Spinal cord (tissue), 10 donors: ENCODE data around the gene ADCY7. TPM values are rescaled to one million over a fixed set of nuclear protein-coding genes. Genes with fewer than 3 reads are reported as not detected.

Experiments used
- DNase-seq, 6 donors: peaks; one replicate each; pipeline versions ENCODE4 v3.0.0 to v3.0.0-alpha.2; 2013 to 2015; ENCODE audit warnings: low spot score in 6 of 6, low read depth in 4 of 6
- H3K27ac ChIP-seq: one replicate; pipeline ENCODE4 v1.5.1; 2013; ENCODE audit warnings: low read depth, low read length, control low read depth
- H3K27me3 ChIP-seq: one replicate; pipeline ENCODE4 v1.6.1; 2013; ENCODE audit warnings: low read length; ENCODE audit not compliant: control insufficient read depth, insufficient read depth
- H3K36me3 ChIP-seq: one replicate; pipeline ENCODE4 v1.6.1; 2013; ENCODE audit warnings: low read length; ENCODE audit not compliant: control insufficient read depth, insufficient read depth
- H3K4me1 ChIP-seq: one replicate; pipeline ENCODE4 v1.6.1; 2013; ENCODE audit warnings: low read length; ENCODE audit not compliant: control insufficient read depth, insufficient read depth
- H3K4me3 ChIP-seq: one replicate; pipeline ENCODE4 v1.5.1; 2013; ENCODE audit warnings: low read depth, low read length, control low read depth
- H3K9me3 ChIP-seq: one replicate; pipeline ENCODE4 v1.6.1; 2013; ENCODE audit warnings: low read length; ENCODE audit not compliant: control insufficient read depth, insufficient read depth
- WGBS: methylation state at CpG from one replicate; pipeline ENCODE4 v1.1.5; 2013; ENCODE audit warnings: missing lambda C conversion rate; ENCODE audit not compliant: insufficient coverage; 5-methylcytosine and 5-hydroxymethylcytosine counted together
- polyA plus RNA-seq, 2 donors: library from polyadenylated mRNA; unstranded; fragments of 120-200 nt; gene quantifications; one replicate each; pipeline ENCODE4 v1.2.1, GENCODE V29; 2013; ENCODE audit not compliant: insufficient read length in 2 of 2
- total RNA-seq, 2 donors: library from RNA; depleted of rRNA in 1 of 2; stranded (reverse); fragments of 120-200 nt in 1 of 2; fragments of >200 nt in 1 of 2; gene quantifications; one replicate each; pipeline versions ENCODE4 v1.2.3 to v1.2.4, GENCODE V29; 2013 to 2014
- donor health status: healthy.

The ADCY7 gene
- total and polyA plus RNA-seq, 4 donors: 12.4 to 26.0 (median 16.3) TPM

- Histone ChIP-seq H3K4me1 (peaks cover 8% of the 10 kb centered on the region), H3K27ac (no peak overlapping the region)
- WGBS: 49% methylated on average over 2 of the region's 2 CpGs
Observed at GRCh38 chr16:50279504-50279865, 13.1 kb downstream of the ADCY7 start.

DNA sequence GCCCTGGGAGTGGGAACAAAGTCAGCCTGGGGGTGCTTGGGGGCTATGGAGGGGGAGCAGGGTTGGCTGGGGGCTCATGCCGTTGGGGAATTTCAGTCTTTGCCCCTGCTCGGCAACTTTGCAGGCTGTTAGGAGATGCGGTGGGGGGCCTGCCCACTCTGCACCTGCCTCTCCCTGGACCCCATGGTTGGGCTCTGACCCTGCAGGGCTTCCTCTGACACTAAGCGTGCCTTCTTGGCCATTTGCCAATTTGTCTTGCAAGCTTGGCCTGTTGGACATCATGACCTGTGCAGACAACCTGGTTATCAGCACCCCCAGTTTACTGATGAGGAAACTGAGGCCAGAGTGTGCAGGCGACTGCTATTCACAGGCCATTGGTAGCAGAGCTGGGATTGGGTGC is 14.6 kb downstream of the ADCY7 start:
- Histone ChIP-seq H3K4me3 (no peak overlapping the region), H3K27me3 (no peaks in the 10 kb centered on the region), H3K36me3 (peaks cover 2% of the 10 kb centered on the region), H3K9me3 (no peaks in the 10 kb centered on the region), H3K4me1 (peaks cover 13% of the 10 kb centered on the region), H3K27ac (no peak overlapping the region)
- no peak for DNase-seq
- 98% methylated on average over 4 of the region's 5 CpGs for WGBS

More at GRCh38 chr16:50279504-50279865, 13.1 kb downstream of the ADCY7 start:
- DNase-seq: no peak
- H3K9me3 ChIP-seq: no peaks in the 10 kb centered on the region
- H3K27me3 ChIP-seq: no peaks in the 10 kb centered on the region
- peaks cover 2% of the 10 kb centered on the region for H3K36me3 ChIP-seq
- no peak overlapping the region for H3K4me3 ChIP-seq

DNA sequence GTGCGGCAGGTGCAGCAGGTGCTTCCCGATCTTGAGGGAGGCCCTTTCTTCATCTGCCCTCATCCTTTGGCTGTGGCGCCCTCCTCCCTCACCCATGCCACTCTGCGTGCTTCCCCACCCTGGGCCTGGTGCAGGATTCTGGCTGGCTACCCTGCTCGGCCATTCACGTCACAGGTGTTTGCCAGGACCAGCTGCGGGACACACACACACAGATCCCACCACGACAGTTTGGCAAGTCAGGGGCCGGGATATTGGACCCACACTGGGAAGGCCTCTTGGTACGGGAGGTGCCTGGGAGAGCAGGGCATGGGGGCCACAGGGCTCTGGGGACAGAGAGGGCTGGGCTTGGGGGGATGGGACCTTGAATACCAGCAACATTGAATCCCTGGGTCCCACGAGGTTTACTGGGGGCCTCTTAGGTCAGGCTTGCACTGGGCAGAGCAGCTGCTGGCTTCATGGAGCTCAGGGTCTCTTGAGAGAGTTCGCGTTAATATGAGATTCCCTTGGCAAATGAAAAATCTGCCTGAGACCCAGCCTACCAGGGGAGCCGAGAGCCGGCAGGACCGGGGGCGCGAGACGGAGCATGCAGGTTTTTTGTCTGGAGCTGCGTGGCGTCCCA is 15.1 kb downstream of the ADCY7 start:
- Histone ChIP-seq H3K27ac (no peak overlapping the region), H3K27me3 (no peaks in the 10 kb centered on the region), H3K36me3 (no peaks in the 10 kb centered on the region), H3K9me3 (no peaks in the 10 kb centered on the region), H3K4me1 (peaks cover 13% of the 10 kb centered on the region), H3K4me3 (no peak overlapping the region)
- no peak for DNase-seq
- WGBS: 80% methylated on average over 18 of the region's 21 CpGs

DNA sequence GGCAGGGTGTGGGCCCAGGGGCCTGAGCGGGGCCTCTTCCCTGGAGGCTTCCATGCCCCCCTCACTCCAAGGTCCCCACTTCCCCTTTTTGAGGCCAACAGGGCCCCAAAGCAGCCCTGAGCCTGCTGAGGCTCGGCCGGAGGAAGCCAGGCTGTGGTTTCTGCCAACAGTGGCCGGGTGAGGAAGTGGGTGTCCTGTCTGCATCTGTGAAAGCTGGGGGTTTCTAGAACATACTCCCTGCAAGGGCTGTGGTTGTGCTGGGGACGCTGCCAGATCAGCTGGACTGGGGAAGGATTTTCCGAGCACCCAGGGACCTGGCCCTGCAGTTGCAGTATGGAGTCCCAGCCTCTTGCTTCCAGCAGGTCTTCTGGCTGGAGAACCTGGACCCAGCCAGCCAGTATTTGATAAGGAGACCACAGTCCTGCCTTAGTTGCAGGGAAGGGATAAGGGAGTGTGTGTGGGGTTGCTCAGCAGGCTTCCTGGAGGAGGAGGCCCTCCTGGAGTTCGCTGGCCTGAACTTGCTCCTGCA is 15.7 kb downstream of the ADCY7 start:
- Histone ChIP-seq H3K27ac (no peak overlapping the region), H3K4me3 (no peak overlapping the region), H3K4me1 (peaks cover 13% of the 10 kb centered on the region), H3K36me3 (no peaks in the 10 kb centered on the region), H3K27me3 (no peaks in the 10 kb centered on the region), H3K9me3 (peaks cover 2% of the 10 kb centered on the region)
- WGBS: 70% methylated on average over 7 of the region's 7 CpGs
- DNase-seq: peak in 1 of 6 donors; percentile 37

GRCh38 chr16:50282955-50283631 is 16.7 kb downstream of the ADCY7 start:
- 90% methylated on average over 8 of the region's 9 CpGs for WGBS
- H3K27ac ChIP-seq: no peak overlapping the region
- H3K4me3 ChIP-seq: no peak overlapping the region
- peaks cover 2% of the 10 kb centered on the region for H3K9me3 ChIP-seq
- H3K36me3 ChIP-seq: peaks cover 3% of the 10 kb centered on the region
- peaks cover 13% of the 10 kb centered on the region for H3K4me1 ChIP-seq
- H3K27me3 ChIP-seq: no peaks in the 10 kb centered on the region
- no peak for DNase-seq

- H3K9me3 ChIP-seq: peaks cover 2% of the 10 kb centered on the region
- H3K4me1 ChIP-seq: peaks cover 13% of the 10 kb centered on the region
- no peak for DNase-seq
- H3K27me3 ChIP-seq: no peaks in the 10 kb centered on the region
- no peak overlapping the region for H3K4me3 ChIP-seq
- WGBS: 69% methylated on average over 11 of the region's 14 CpGs
- H3K36me3 ChIP-seq: peaks cover 4% of the 10 kb centered on the region
- H3K27ac ChIP-seq: no peak overlapping the region
Observed at GRCh38 chr16:50284131-50284911, 18.0 kb downstream of the ADCY7 start.

DNA sequence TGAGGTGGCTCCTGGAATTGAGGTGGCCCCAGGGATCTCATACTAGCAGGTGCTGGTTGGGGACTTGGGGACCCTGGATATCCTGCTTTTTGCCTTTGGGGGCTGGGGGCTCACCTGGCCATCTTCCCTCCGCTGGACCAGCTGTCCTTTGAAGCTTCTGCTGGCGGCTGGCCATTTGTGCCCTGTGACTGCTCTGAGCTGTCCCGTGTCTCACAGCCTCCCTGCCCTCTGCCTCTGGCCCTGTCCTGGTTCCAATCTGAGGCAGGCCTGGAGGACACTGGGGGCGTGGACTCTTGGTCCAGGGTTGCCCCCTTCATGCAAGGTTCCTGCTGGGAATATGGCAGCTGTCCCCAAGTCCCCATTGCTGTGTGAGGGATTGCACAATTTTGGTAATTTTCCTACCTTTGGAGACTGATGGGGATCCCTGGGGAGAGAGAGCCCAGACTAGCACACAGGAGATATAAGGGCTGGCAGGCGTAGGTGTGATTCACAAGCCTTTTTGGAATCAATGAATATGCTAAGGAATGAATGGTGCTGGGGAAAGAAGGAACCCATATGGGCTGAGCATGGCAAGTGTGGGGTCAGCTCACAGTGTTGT is 19.2 kb downstream of the ADCY7 start:
- DNase-seq: peak in 1 of 6 donors; percentile 37
- Histone ChIP-seq H3K4me3 (no peak overlapping the region), H3K36me3 (peaks cover 6% of the 10 kb centered on the region), H3K27ac (no peak overlapping the region), H3K9me3 (peaks cover 2% of the 10 kb centered on the region), H3K4me1 (peaks cover 13% of the 10 kb centered on the region), H3K27me3 (no peaks in the 10 kb centered on the region)
- 66% methylated on average over 4 of the region's 5 CpGs for WGBS

- H3K4me3 ChIP-seq: no peak overlapping the region
- no peak overlapping the region for H3K27ac ChIP-seq
- peaks cover 11% of the 10 kb centered on the region for H3K36me3 ChIP-seq
- H3K27me3 ChIP-seq: no peaks in the 10 kb centered on the region
- 100% methylated on average over 2 of the region's 3 CpGs for WGBS
- H3K9me3 ChIP-seq: peaks cover 2% of the 10 kb centered on the region
- DNase-seq: no peak
- peaks cover 13% of the 10 kb centered on the region for H3K4me1 ChIP-seq
Observed at GRCh38 chr16:50286681-50287080, 20.3 kb downstream of the ADCY7 start.

- WGBS: 92% methylated on average over 16 of the region's 17 CpGs
- DNase-seq: no peak
- H3K27ac ChIP-seq: no peak overlapping the region
- no peaks in the 10 kb centered on the region for H3K27me3 ChIP-seq
- H3K36me3 ChIP-seq: peaks cover 24% of the 10 kb centered on the region
- H3K9me3 ChIP-seq: peaks cover 2% of the 10 kb centered on the region
- H3K4me1 ChIP-seq: peaks cover 13% of the 10 kb centered on the region
- H3K4me3 ChIP-seq: no peak overlapping the region
Observed at GRCh38 chr16:50288026-50288425, 21.7 kb downstream of the ADCY7 start.
